ENCODE results near the gene MYH14. TPM values are rescaled to one million over a fixed set of nuclear protein-coding genes. Genes with fewer than 3 reads are reported as not detected.

MYH14 gene
- total and polyA plus RNA-seq, 9 of the 15 experiments (the other 6 are each of a cell fraction or from before 2014, with no cell fraction given): 0.04 to 0.86 (median 0.19) TPM; not detected in 2

DNA sequence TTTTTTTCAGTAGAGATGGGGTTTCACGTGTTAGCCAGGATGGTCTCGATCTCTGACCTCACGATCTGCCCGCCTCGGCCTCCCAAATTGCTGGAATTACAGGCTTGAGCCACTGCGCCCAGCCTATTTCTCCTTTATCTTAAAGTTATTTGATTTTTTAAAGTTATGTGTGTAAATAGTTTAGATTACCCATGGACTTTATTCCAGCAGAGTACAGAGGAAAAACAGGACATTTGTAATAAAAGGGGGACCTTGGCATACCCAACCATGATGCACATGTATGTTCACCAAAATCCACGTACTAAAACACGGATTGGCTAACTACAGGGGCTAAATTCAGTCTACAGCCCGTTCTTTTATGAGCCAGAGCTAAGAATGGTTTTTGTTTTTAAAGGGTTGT, 26.6 kb upstream of the MYH14 start (continued):
- TF ChIP-seq, protein P1, sequence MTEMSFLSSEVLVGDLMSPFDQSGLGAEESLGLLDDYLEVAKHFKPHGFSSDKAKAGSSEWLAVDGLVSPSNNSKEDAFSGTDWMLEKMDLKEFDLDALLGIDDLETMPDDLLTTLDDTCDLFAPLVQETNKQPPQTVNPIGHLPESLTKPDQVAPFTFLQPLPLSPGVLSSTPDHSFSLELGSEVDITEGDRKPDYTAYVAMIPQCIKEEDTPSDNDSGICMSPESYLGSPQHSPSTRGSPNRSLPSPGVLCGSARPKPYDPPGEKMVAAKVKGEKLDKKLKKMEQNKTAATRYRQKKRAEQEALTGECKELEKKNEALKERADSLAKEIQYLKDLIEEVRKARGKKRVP (CRISPR knock-in tag; IDR thresholded peaks at IDR 0.05): no peak
- TF ChIP-seq, protein P2, sequence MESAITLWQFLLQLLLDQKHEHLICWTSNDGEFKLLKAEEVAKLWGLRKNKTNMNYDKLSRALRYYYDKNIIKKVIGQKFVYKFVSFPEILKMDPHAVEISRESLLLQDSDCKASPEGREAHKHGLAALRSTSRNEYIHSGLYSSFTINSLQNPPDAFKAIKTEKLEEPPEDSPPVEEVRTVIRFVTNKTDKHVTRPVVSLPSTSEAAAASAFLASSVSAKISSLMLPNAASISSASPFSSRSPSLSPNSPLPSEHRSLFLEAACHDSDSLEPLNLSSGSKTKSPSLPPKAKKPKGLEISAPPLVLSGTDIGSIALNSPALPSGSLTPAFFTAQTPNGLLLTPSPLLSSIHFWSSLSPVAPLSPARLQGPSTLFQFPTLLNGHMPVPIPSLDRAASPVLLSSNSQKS (CRISPR knock-in tag; IDR thresholded peaks at IDR 0.05): no peak
- TF ChIP-seq SIX5 (IDR thresholded peaks at IDR 0.05; ENCODE audit: borderline replicate concordance in 1 of 2, insufficient read depth in 1 of 2, low read depth in 1 of 2, low read length in 2 of 2) (no peak), ZNF785 (CRISPR knock-in tag; IDR thresholded peaks at IDR 0.05) (no peak), ZNF232 (CRISPR knock-in tag; IDR thresholded peaks at IDR 0.05) (no peak), JUND (IDR thresholded peaks at IDR 0.05; ENCODE audit: borderline replicate concordance, low read depth, low read length) (no peak), JUND (tag; IDR thresholded peaks at IDR 0.05; ENCODE audit: borderline replicate concordance, low read depth, low read length) (no peak), ZC3H8 (IDR thresholded peaks at IDR 0.05) (no peak), JUN (IDR thresholded peaks at IDR 0.05; ENCODE audit: borderline replicate concordance, low read depth, low read length) (no peak), JUN (CRISPR knock-in tag; IDR thresholded peaks at IDR 0.05; ENCODE audit: borderline replicate concordance) (no peak), SPI1 (IDR thresholded peaks at IDR 0.05; ENCODE audit: borderline replicate concordance, low read depth, low read length) (no peak)
- TF ChIP-seq, protein P3, sequence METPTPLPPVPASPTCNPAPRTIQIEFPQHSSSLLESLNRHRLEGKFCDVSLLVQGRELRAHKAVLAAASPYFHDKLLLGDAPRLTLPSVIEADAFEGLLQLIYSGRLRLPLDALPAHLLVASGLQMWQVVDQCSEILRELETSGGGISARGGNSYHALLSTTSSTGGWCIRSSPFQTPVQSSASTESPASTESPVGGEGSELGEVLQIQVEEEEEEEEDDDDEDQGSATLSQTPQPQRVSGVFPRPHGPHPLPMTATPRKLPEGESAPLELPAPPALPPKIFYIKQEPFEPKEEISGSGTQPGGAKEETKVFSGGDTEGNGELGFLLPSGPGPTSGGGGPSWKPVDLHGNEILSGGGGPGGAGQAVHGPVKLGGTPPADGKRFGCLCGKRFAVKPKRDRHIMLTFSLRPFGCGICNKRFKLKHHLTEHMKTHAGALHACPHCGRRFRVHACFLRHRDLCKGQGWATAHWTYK (CRISPR knock-in tag; IDR thresholded peaks at IDR 0.05): no peak

Measured in K562 (cell line).